Right cardiac atrium (tissue), 5 donors: ENCODE data around the gene TUB. TPM values are rescaled to one million over a fixed set of nuclear protein-coding genes. Genes with fewer than 3 reads are reported as not detected.

Experiments
- ATAC-seq, 2 donors: fragments of 200-7000 bp; cut with Tn5 transposase; one replicate each; pipeline versions ENCODE4 v1.8.0 to v1.9.1; 2020; ENCODE audit warnings: moderate library complexity in 2 of 2, mild to moderate bottlenecking in 1 of 2
- DNase-seq, 3 donors: peaks; one replicate each; pipeline ENCODE4 v3.0.0-alpha.2; 2020
- H3K27ac ChIP-seq: one replicate; pipeline ENCODE4 v1.5.1; 2013; ENCODE audit warnings: mild to moderate bottlenecking, low read length, control low read depth, moderate library complexity
- H3K27me3 ChIP-seq: one replicate; pipeline ENCODE4 v1.6.1; 2013; ENCODE audit not compliant: control insufficient read depth, insufficient read depth
- H3K4me1 ChIP-seq: one replicate; pipeline ENCODE4 v1.6.1; 2013; ENCODE audit warnings: low read length; ENCODE audit not compliant: control insufficient read depth, insufficient read depth
- H3K4me3 ChIP-seq: one replicate; pipeline ENCODE4 v1.5.1; 2013; ENCODE audit warnings: low read length, control low read depth
- H3K9me3 ChIP-seq: one replicate; pipeline ENCODE4 v1.6.1; 2013; ENCODE audit warnings: low read length; ENCODE audit not compliant: control insufficient read depth
- WGBS: extraction: QIAGEN DNeasy Blood & Tissue Kit; methylation state at CpG from one replicate; pipeline ENCODE4 v1.1.7; 2013; 5-methylcytosine and 5-hydroxymethylcytosine counted together
- intact Hi-C, 4 donors: fragments of 100-400 bp; cut with DNase I; formaldehyde crosslinking; loops; one replicate each; pipeline versions ENCODE4 v1.11.0 to v1.14.0; 2022 to 2023
- long read RNA-seq, 4 donors: library from polyadenylated mRNA; unstranded; transcript quantifications; one replicate each; pipeline ENCODE4 v2.0.0, GENCODE V29; 2020 to 2021
- polyA plus RNA-seq: library from polyadenylated mRNA; stranded (reverse); fragments of 200-250 nt; gene quantifications from one replicate; pipeline ENCODE4 v1.2.3, GENCODE V29; 2013
- total RNA-seq, 4 donors: library from RNA; stranded (reverse); fragmentation: NEBNext Ultra II Directional; extraction: Animal tissue kit (Norgen Biotek cat#: 25700); gene quantifications; one replicate each; pipeline ENCODE4 v1.2.1, GENCODE V29; 2021
- donor health status: healthy with polysubstance abuse.
- donor health status: DM: no; HTN: yes; CAD: no.
- donor health status: DM: no; HTN: no; CAD: no.
- donor health status: DM: no; HTN: yes; CAD: no; lungs with severe emphysema.
- donor health status: DM: yes; HTN: yes; CAD: no.

Gene TUB
- 10 to 100 TPM; 24.8 to 31.2 (median 28.0) TPM for total RNA-seq
- polyA plus RNA-seq, result 10.0 TPM
- long read RNA-seq, donor 1, partial matches to known transcripts, result 1 of 15 reads
- long read RNA-seq, donor 1, other reads (novel, unspliced or antisense), result 14 of 15 reads
- long read RNA-seq, donor 2, partial matches to known transcripts, result 4 of 6 reads
- long read RNA-seq, donor 2, other reads (novel, unspliced or antisense), result 2 of 6 reads
- long read RNA-seq, donor 3, partial matches to known transcripts, result 2 of 20 reads
- long read RNA-seq, donor 3, other reads (novel, unspliced or antisense), result 18 of 20 reads
- long read RNA-seq, donor 4, partial matches to known transcripts, result 0 of 8 reads
- long read RNA-seq, donor 4, other reads (novel, unspliced or antisense), result 8 of 8 reads

GRCh38 chr11:8080674-8081590 lies at the start of gene TUB:
Gene TUB, plus strand, starts transcription at chr11:8081211. Its CDS starts 300 bp downstream, at chr11:8081511.
- Histone ChIP-seq H3K27me3 (no peaks in the 10 kb centered on the region), H3K4me1 (peaks cover 18% of the 10 kb centered on the region), H3K9me3 (no peaks in the 10 kb centered on the region), H3K4me3 (peak within 1 kb of the TSS; percentile 64), H3K27ac (no peak within 1 kb of the TSS)
- intact Hi-C loops, result loop anchor here in 1 of 4 donors (5.0 kb wide), 1 partner anchor 64 kb away; no protein-coding TSS in a partner anchor
- peak; percentile 54 to 76 (median 71) for DNase-seq
- ATAC-seq, result peak; percentile 56 to 69
- under 1% methylated on average over 102 of the region's 104 CpGs for WGBS

- H3K9me3 ChIP-seq, result no peaks in the 10 kb centered on the region
- no peak overlapping the region for H3K4me3 ChIP-seq
- no peak overlapping the region for H3K27ac ChIP-seq
- H3K27me3 ChIP-seq, result no peaks in the 10 kb centered on the region
- ATAC-seq (no peak), DNase-seq (peak in 1 of 3 donors; percentile 51)
- intact Hi-C loops, result loop anchor here in 3 of 4 donors (2.0 to 5.0 kb wide), 5 partner anchors 36 to 61 kb away; no protein-coding TSS in a partner anchor
- 80% methylated on average over 32 of the region's 32 CpGs for WGBS
- H3K4me1 ChIP-seq, result peaks cover 8% of the 10 kb centered on the region
These were observed 49.5 kb upstream of the TUB start for GRCh38 chr11:8031248-8032115.

- DNase-seq, result no peak
- no peak for ATAC-seq
- peaks cover 8% of the 10 kb centered on the region for H3K4me1 ChIP-seq
- WGBS, result 87% methylated on average over 10 of the region's 10 CpGs
- H3K9me3 ChIP-seq, result no peaks in the 10 kb centered on the region
- no peak overlapping the region for H3K4me3 ChIP-seq
- intact Hi-C loops, result loop anchor here in 3 of 4 donors (2.0 to 5.0 kb wide), 5 partner anchors 35 to 60 kb away; no protein-coding TSS in a partner anchor
- H3K27ac ChIP-seq, result no peak overlapping the region
- no peaks in the 10 kb centered on the region for H3K27me3 ChIP-seq
These were observed 48.9 kb upstream of the TUB start for GRCh38 chr11:8032122-8032521.

- no peak for ATAC-seq
These were observed 48.3 kb upstream of the TUB start for GRCh38 chr11:8032576-8033304.

DNA sequence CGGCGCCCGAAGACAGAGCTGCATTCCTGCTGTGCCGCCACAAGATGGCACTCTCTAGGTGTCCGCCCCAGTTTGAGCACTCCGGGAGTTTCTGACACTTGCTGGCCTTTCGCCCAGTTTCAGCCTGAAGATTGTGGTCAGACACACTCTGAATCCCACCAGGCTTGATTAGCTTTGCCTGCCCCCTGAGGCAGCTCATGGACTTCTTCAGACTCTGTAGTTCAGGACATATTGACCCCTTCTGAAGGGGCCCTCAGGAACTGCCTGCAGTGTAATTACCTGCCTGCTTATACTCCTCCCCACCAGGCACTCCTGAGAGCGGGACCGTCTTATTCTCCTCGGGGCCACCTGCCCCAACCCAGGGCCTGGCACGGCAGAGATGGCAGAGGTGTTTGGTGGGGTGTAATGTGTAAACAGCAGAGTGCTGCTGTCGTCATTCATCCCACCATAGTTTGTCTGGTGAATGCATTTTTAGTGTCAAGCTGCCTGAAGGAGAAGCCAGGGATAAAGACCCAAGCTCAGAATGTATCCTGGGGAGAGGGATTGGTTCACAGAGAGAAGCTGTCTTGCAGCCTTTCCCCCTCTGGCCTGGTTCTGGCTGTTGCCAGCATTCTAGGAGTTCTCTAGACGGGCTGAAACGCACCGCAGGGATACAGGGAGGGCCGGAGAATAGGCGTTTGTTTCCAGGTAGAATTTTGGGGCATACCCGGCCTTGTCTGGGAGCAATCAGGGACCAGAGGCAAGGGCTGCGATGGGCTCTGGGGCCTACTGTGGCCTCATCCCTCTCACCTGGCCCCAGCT lies 47.5 kb upstream of the TUB start:
- peaks cover 8% of the 10 kb centered on the region for H3K4me1 ChIP-seq
- ATAC-seq, result peak; percentile 62 to 67
- H3K27ac ChIP-seq, result no peak overlapping the region
- intact Hi-C loops, result loop anchor here in 3 of 4 donors (2.0 to 5.0 kb wide), 5 partner anchors 34 to 59 kb away; no protein-coding TSS in a partner anchor
- H3K4me3 ChIP-seq, result no peak overlapping the region
- peak; percentile 87 to 94 (median 89) for DNase-seq
- whole genome bisulfite sequencing, result 50% methylated on average over 19 of the region's 19 CpGs
- H3K27me3 ChIP-seq, result no peaks in the 10 kb centered on the region
- H3K9me3 ChIP-seq, result no peaks in the 10 kb centered on the region

More at GRCh38 chr11:8032576-8033304, 48.3 kb upstream of the TUB start:
- DNase-seq, result no peak
- Histone ChIP-seq H3K4me3 (no peak overlapping the region), H3K27ac (no peak overlapping the region), H3K9me3 (no peaks in the 10 kb centered on the region), H3K4me1 (peaks cover 8% of the 10 kb centered on the region), H3K27me3 (no peaks in the 10 kb centered on the region)
- intact Hi-C loops, result loop anchor here in 3 of 4 donors (2.0 to 5.0 kb wide), 5 partner anchors 35 to 60 kb away; no protein-coding TSS in a partner anchor
- WGBS, result 34% methylated on average over 20 of the region's 20 CpGs

DNA sequence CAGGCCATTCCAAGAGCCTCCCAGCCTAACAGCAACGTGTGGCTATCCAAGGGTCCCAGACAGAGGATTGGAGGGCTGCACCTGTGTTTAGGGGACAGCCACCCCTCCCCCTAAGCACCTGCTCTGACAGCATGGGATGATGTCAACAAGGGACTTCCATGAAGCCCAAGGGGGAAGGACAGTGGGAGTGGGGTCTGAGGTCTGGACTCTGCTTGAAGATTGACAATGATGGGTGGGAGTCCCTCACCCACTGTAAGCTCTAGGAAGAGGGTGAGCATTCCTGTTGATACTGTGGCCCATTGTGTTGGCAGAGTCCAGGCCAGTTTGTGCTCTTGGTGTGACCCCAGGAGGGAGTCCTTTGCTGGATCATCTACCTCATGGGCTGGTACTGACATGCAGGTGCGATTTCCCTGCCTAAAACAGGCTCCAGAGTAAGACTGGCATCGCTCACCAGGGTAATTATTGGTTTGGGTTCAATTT lies 46.9 kb upstream of the TUB start:
- Histone ChIP-seq H3K27ac (no peak overlapping the region), H3K27me3 (no peaks in the 10 kb centered on the region), H3K9me3 (no peaks in the 10 kb centered on the region), H3K4me3 (no peak overlapping the region), H3K4me1 (peaks cover 8% of the 10 kb centered on the region)
- no peak for ATAC-seq
- 94% methylated on average over 3 of the region's 3 CpGs for whole genome bisulfite sequencing
- DNase-seq, result peak in 1 of 3 donors; percentile 47
- intact Hi-C loops, result loop anchor here in 3 of 4 donors (5.0 kb wide), 3 partner anchors 33 to 58 kb away; no protein-coding TSS in a partner anchor

DNA sequence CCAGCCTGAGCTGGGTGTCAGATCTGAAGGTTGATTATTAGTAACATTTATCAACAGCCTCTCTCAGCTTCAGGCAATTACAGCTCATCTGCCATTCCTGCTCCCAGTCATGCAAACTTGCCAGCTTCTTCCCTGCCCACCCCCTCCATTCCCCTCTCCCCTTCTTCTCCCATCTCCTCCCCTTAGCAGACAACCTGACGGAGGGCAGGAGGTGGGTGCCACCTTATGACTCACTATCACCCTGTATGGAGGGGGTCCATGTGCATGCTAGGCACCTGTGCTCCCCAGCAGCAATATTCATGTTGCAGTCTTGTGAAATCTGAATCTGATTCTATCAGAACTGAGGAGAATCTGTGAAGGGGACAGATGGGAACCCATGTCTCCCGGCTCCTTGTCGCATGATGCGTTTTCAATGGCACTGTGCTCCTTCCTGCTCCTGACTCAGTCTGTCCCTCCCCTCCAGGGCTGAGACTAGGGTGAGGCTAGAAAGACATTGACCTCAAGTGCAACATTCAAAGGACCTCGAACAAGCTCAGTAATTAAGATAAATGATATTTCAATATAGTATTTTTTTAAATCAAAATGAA lies 46.3 kb upstream of the TUB start:
- 74% methylated on average over 5 of the region's 5 CpGs for WGBS
- H3K4me3 ChIP-seq, result no peak overlapping the region
- H3K4me1 ChIP-seq, result peaks cover 8% of the 10 kb centered on the region
- no peaks in the 10 kb centered on the region for H3K9me3 ChIP-seq
- intact Hi-C loops, result loop anchor here in 3 of 4 donors (5.0 kb wide), 3 partner anchors 33 to 58 kb away; no protein-coding TSS in a partner anchor
- no peak overlapping the region for H3K27ac ChIP-seq
- H3K27me3 ChIP-seq, result no peaks in the 10 kb centered on the region
- DNase-seq, result no peak
- ATAC-seq, result no peak

- no peak overlapping the region for H3K4me3 ChIP-seq
- ATAC-seq, result peak; percentile 69 to 84
- peak overlapping the region; percentile 45 for H3K27ac ChIP-seq
- H3K4me1 ChIP-seq, result peaks cover 5% of the 10 kb centered on the region
- peak; percentile 53 to 88 (median 63) for DNase-seq
- no peaks in the 10 kb centered on the region for H3K27me3 ChIP-seq
- intact Hi-C loops, result no loop called here
- 59% methylated on average over 11 of the region's 11 CpGs for WGBS
- no peaks in the 10 kb centered on the region for H3K9me3 ChIP-seq
These were observed 45.7 kb upstream of the TUB start for GRCh38 chr11:8035200-8035855.
